Measurements from ENCODE around the gene NKD2. TPM values are rescaled to one million over a fixed set of nuclear protein-coding genes. Genes with fewer than 3 reads are reported as not detected.

Gene NKD2
- total RNA-seq, 2 experiments from 2014 or later: 0.38 TPM

DNA sequence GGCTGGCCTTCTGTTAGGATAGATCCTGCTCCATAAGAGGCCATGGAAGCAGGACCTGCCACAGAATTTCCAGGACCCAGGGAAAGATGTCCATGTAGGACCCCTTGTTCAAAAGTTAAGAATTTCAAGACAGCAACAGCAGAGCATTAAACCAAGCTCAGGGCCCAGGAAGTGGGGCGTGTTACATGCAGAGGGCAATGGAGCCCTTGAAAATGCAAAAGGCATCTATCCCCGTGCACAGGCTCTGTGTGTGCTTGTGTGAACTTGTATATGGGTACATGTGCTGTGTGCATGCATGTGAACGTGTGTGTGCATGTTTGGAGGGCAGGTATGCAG is 14.4 kb upstream of the NKD2 start:
- no peaks in the 10 kb centered on the region for H3K36me3 ChIP-seq (ENCODE audit: insufficient read depth, low read length)
- no peak overlapping the region for H3K4me2 ChIP-seq (ENCODE audit: low read length)
- TF ChIP-seq, protein P1, sequence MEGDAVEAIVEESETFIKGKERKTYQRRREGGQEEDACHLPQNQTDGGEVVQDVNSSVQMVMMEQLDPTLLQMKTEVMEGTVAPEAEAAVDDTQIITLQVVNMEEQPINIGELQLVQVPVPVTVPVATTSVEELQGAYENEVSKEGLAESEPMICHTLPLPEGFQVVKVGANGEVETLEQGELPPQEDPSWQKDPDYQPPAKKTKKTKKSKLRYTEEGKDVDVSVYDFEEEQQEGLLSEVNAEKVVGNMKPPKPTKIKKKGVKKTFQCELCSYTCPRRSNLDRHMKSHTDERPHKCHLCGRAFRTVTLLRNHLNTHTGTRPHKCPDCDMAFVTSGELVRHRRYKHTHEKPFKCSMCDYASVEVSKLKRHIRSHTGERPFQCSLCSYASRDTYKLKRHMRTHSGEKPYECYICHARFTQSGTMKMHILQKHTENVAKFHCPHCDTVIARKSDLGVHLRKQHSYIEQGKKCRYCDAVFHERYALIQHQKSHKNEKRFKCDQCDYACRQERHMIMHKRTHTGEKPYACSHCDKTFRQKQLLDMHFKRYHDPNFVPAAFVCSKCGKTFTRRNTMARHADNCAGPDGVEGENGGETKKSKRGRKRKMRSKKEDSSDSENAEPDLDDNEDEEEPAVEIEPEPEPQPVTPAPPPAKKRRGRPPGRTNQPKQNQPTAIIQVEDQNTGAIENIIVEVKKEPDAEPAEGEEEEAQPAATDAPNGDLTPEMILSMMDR (conservative IDR thresholded peaks at IDR 0.05; ENCODE audit: low read length): no peak
- TF ChIP-seq EZH2phosphoT487 (IDR thresholded peaks at IDR 0.05; ENCODE audit: borderline replicate concordance, low read depth, low read length): no peak
- H3K27ac ChIP-seq (ENCODE audit: low read depth, low read length, poor library complexity, severe bottlenecking): no peak overlapping the region
- intact Hi-C loops (cut with micrococcal nuclease; ENCODE audit: unreplicated experiment): no loop called here
- no TSS peak for BruUV-seq (replicated peaks)
- no peaks in the 10 kb centered on the region for H3K9me2 ChIP-seq (ENCODE audit: insufficient read depth, low read length)
- ChIA-PET CTCF (ENCODE audit: unreplicated experiment) (no interaction called here), POLR2A (no interaction called here)
- no peak overlapping the region for H2AFZ ChIP-seq (ENCODE audit: low read length)
- H3K9me3 ChIP-seq (ENCODE audit: low read length): no peaks in the 10 kb centered on the region
- no peak for DNase-seq (ENCODE audit: low spot score)
- no peak overlapping the region for H3K4me3 ChIP-seq (ENCODE audit: low read depth, low read length, poor library complexity, severe bottlenecking)
- no peaks in the 10 kb centered on the region for H3K4me1 ChIP-seq (ENCODE audit: insufficient read depth, low read length, poor library complexity, severe bottlenecking)
- no peaks in the 10 kb centered on the region for H3K79me2 ChIP-seq (ENCODE audit: insufficient read depth, low read depth, low read length)
- H4K20me1 ChIP-seq (ENCODE audit: insufficient read depth, low read length): no peaks in the 10 kb centered on the region

DNA sequence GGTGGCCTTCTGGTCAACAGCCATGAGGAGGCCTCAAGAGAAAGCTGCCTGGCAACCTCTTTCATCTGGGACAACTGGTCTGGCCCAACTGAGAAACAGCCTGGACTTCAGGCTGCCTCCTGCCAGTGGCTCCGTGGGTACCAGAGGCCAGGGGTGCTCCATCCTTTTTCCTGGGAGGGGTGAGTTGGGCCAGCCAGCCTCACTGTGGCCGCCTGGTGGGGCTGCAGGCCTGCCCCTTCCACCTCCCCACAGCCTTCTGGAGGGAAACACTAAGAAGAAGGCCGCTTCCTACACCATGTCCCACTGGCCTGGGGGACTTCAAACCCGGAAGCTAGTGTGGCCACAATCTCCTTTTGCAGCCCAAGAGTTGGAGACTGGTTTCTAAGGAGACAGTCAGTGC is 13.8 kb upstream of the NKD2 start:
- no peak for DNase-seq (ENCODE audit: low spot score)
- no peaks in the 10 kb centered on the region for H3K9me2 ChIP-seq (ENCODE audit: insufficient read depth, low read length)
- no peak overlapping the region for H3K4me2 ChIP-seq (ENCODE audit: low read length)
- no TSS peak for BruUV-seq (replicated peaks)
- CTCF ChIA-PET (ENCODE audit: unreplicated experiment): no interaction called here
- POLR2A ChIA-PET: no interaction called here
- H3K27ac ChIP-seq (ENCODE audit: low read depth, low read length, poor library complexity, severe bottlenecking): no peak overlapping the region
- TF ChIP-seq EZH2phosphoT487 (IDR thresholded peaks at IDR 0.05; ENCODE audit: borderline replicate concordance, low read depth, low read length): no peak
- TF ChIP-seq, protein P1 (conservative IDR thresholded peaks at IDR 0.05; ENCODE audit: low read length): no peak
- H3K4me3 ChIP-seq (ENCODE audit: low read depth, low read length, poor library complexity, severe bottlenecking): no peak overlapping the region
- H3K36me3 ChIP-seq (ENCODE audit: insufficient read depth, low read length): no peaks in the 10 kb centered on the region
- no peak overlapping the region for H2AFZ ChIP-seq (ENCODE audit: low read length)
- H3K4me1 ChIP-seq (ENCODE audit: insufficient read depth, low read length, poor library complexity, severe bottlenecking): no peaks in the 10 kb centered on the region
- no peaks in the 10 kb centered on the region for H3K79me2 ChIP-seq (ENCODE audit: insufficient read depth, low read depth, low read length)
- no peaks in the 10 kb centered on the region for H3K9me3 ChIP-seq (ENCODE audit: low read length)
- no peaks in the 10 kb centered on the region for H4K20me1 ChIP-seq (ENCODE audit: insufficient read depth, low read length)
- intact Hi-C loops (cut with micrococcal nuclease; ENCODE audit: unreplicated experiment): no loop called here

DNA sequence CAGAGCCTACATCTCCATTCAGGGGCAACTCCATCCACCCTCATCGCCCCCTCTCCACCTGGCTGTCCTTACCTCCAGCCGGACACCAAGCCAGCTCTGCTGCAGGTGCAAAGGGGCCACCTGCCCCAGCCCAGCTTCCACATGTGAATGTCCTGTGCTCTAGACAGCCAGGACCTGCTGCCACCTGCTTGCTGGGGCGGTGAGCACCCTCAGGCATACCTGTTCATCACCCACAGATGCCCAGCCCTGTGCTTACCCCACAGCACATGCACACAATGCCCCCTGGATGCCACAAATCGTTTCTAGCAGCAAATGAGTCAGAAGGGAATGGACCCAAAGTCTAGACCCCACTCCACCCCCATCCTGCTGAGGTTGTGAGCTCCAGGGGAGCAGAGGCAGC is 13.3 kb upstream of the NKD2 start:
- Histone ChIP-seq H3K9me2 (ENCODE audit: insufficient read depth, low read length) (no peaks in the 10 kb centered on the region), H3K4me2 (ENCODE audit: low read length) (no peak overlapping the region), H4K20me1 (ENCODE audit: insufficient read depth, low read length) (no peaks in the 10 kb centered on the region), H3K4me3 (ENCODE audit: low read depth, low read length, poor library complexity, severe bottlenecking) (no peak overlapping the region), H2AFZ (ENCODE audit: low read length) (no peak overlapping the region), H3K9me3 (ENCODE audit: low read length) (no peaks in the 10 kb centered on the region), H3K36me3 (ENCODE audit: insufficient read depth, low read length) (no peaks in the 10 kb centered on the region), H3K4me1 (ENCODE audit: insufficient read depth, low read length, poor library complexity, severe bottlenecking) (no peaks in the 10 kb centered on the region), H3K27ac (ENCODE audit: low read depth, low read length, poor library complexity, severe bottlenecking) (no peak overlapping the region), H3K79me2 (ENCODE audit: insufficient read depth, low read depth, low read length) (no peaks in the 10 kb centered on the region)
- intact Hi-C loops (cut with micrococcal nuclease; ENCODE audit: unreplicated experiment): no loop called here
- BruUV-seq (replicated peaks): no TSS peak
- CTCF ChIA-PET (ENCODE audit: unreplicated experiment): no interaction called here
- TF ChIP-seq EZH2phosphoT487 (IDR thresholded peaks at IDR 0.05; ENCODE audit: borderline replicate concordance, low read depth, low read length): no peak
- TF ChIP-seq, protein P1 (conservative IDR thresholded peaks at IDR 0.05; ENCODE audit: low read length): no peak
- POLR2A ChIA-PET: no interaction called here
- no peak for DNase-seq (ENCODE audit: low spot score)

Measured in OCI-LY7 (cell line).